HepG2 (cell line): ENCODE measurements around the gene FAM221B.

Experiments
- CTCF ChIP-seq: sonication (generic); formaldehyde crosslinking; IDR thresholded peaks from 2 replicates; pipeline ENCODE4 v1.5.0; 2020; ENCODE audit warnings: mild to moderate bottlenecking, missing genetic modification reagents, moderate library complexity
- KAT8 ChIP-seq: IDR thresholded peaks from 2 replicates; pipeline ENCODE4 v1.6.1; 2016; ENCODE audit warnings: missing genetic modification reagents, missing compliant biosample characterization
- SNAPC5 ChIP-seq: sonication (generic); formaldehyde crosslinking; IDR thresholded peaks from 2 replicates; pipeline ENCODE4 v1.8.1; 2023; ENCODE audit warnings: mild to moderate bottlenecking, missing genetic modification reagents, borderline replicate concordance
- TBP ChIP-seq: sonication (generic); formaldehyde crosslinking; IDR thresholded peaks from 2 replicates; pipeline ENCODE4 v1.5.0; 2020; ENCODE audit warnings: missing genetic modification reagents
- ZBTB14 ChIP-seq: sonication (generic); formaldehyde crosslinking; IDR thresholded peaks from 2 replicates; pipeline ENCODE4 v1.4.0; 2020; ENCODE audit warnings: missing genetic modification reagents
- ZNF274 ChIP-seq: sonication (generic); formaldehyde crosslinking; IDR thresholded peaks from 2 replicates; pipeline ENCODE4 v1.5.1; 2020; ENCODE audit warnings: mild to moderate bottlenecking, missing genetic modification reagents
- TF ChIP-seq, protein P1 (sequence below): sonication (generic); formaldehyde crosslinking; IDR thresholded peaks from 2 replicates; pipeline ENCODE4 v1.4.0; 2020; ENCODE audit warnings: missing genetic modification reagents

- TF ChIP-seq ZNF274 (CRISPR knock-in tag): no peak
- no peak for TF ChIP-seq CTCF (CRISPR knock-in tag)
- no peak for TF ChIP-seq TBP (CRISPR knock-in tag)
- TF ChIP-seq, protein P1, sequence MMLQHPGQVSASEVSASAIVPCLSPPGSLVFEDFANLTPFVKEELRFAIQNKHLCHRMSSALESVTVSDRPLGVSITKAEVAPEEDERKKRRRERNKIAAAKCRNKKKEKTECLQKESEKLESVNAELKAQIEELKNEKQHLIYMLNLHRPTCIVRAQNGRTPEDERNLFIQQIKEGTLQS: no peak
- no peak for TF ChIP-seq SNAPC5 (CRISPR knock-in tag)
- TF ChIP-seq KAT8: no peak
- TF ChIP-seq ZBTB14 (CRISPR knock-in tag): no peak
Observed at GRCh38 chr9:35771943-35772342, 56.6 kb downstream of the FAM221B start.
